ENCODE results near the gene MXRA7.

DNA sequence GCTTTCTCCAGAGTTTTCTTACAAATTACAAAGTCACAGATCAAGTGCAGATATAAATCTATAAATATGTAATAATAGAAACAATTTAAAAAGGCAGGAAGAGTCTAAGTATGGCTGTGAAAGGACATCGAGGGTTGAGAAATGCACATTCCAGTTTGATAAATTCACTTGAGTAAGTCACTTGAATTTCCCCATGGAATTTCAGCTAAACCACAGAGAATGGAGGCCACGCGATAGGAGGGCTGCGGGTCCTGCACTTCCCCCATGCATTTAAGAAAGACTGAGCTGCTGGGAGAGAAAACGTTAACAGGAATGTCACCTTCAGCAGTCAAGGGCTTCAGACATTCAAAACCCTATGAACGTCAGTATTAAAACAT, 6.1 kb upstream of the MXRA7 start:
- TF ChIP-seq, protein P1, sequence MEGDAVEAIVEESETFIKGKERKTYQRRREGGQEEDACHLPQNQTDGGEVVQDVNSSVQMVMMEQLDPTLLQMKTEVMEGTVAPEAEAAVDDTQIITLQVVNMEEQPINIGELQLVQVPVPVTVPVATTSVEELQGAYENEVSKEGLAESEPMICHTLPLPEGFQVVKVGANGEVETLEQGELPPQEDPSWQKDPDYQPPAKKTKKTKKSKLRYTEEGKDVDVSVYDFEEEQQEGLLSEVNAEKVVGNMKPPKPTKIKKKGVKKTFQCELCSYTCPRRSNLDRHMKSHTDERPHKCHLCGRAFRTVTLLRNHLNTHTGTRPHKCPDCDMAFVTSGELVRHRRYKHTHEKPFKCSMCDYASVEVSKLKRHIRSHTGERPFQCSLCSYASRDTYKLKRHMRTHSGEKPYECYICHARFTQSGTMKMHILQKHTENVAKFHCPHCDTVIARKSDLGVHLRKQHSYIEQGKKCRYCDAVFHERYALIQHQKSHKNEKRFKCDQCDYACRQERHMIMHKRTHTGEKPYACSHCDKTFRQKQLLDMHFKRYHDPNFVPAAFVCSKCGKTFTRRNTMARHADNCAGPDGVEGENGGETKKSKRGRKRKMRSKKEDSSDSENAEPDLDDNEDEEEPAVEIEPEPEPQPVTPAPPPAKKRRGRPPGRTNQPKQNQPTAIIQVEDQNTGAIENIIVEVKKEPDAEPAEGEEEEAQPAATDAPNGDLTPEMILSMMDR (IDR thresholded peaks at IDR 0.05; ENCODE audit: borderline replicate concordance, extremely low read depth, low read length, poor library complexity, severe bottlenecking): no peak
- TF ChIP-seq EZH2 (IDR thresholded peaks at IDR 0.05; ENCODE audit: borderline replicate concordance, low read depth, low read length, severe bottlenecking): no peak
